Testis (tissue), 5 donors: ENCODE measurements around the gene LRRC32. TPM values are rescaled to one million over a fixed set of nuclear protein-coding genes. Genes with fewer than 3 reads are reported as not detected.
A peak's percentile ranks its signal among the peaks of the same experiment; 100 is the strongest.

Experiments used
- DNase-seq: peaks from one replicate; pipeline ENCODE4 v3.0.0-alpha.2; 2019
- H3K27ac ChIP-seq, 2 donors: fragments of 200-600 bp; sonication (generic); one replicate each; pipeline ENCODE4 v1.5.1; 2019
- H3K27me3 ChIP-seq: fragments of 200-600 bp; sonication (generic); one replicate; pipeline ENCODE4 v1.5.1; 2019
- H3K36me3 ChIP-seq: fragments of 200-600 bp; sonication (generic); one replicate; pipeline ENCODE4 v1.5.1; 2017; ENCODE audit warnings: low read depth; ENCODE audit errors: missing control alignments
- H3K4me1 ChIP-seq: fragments of 200-600 bp; sonication (generic); one replicate; pipeline ENCODE4 v1.5.1; 2019
- H3K4me3 ChIP-seq, 2 donors: fragments of 200-600 bp; sonication (generic); one replicate each; pipeline ENCODE4 v1.5.1; 2017 to 2019
- H3K9me3 ChIP-seq: fragments of 200-600 bp; sonication (generic); one replicate; pipeline ENCODE4 v1.5.1; 2017
- POLR2A ChIP-seq: fragments of 450-650 bp; IDR thresholded peaks from one replicate; pipeline ENCODE4 v1.6.1; 2017; ENCODE audit warnings: antibody characterized with exemption, mild to moderate bottlenecking, moderate library complexity
- WGBS, 2 donors: methylation state at CpG; one replicate each; pipeline ENCODE4 v1.1.5; 2018; 5-methylcytosine and 5-hydroxymethylcytosine counted together
- intact Hi-C: fragments of 100-400 bp; cut with DNase I; formaldehyde crosslinking; loops from one replicate; pipeline ENCODE4 v1.15.1; 2023; ENCODE audit warnings: low total_unique reads
- long read RNA-seq, 2 donors: transcript quantifications; one replicate each; lab custom pipeline, GENCODE V29; 2026
- polyA plus RNA-seq: library from polyadenylated mRNA; stranded (reverse); fragments of 350-450 nt; fragmentation: Illumina TruSeq; extraction: RNeasy Lipid Tissue Mini Kit (QIAGEN cat#74804); gene quantifications from one replicate; pipeline ENCODE4 v1.2.3, GENCODE V29; 2014; ENCODE audit warnings: low read depth, low replicate concordance; ENCODE audit not compliant: insufficient read depth
- total RNA-seq, 2 donors: library from RNA; depleted of rRNA; stranded (reverse); fragments of >200 nt; gene quantifications; one replicate each; pipeline ENCODE4 v1.2.3, GENCODE V29; 2016
- TF ChIP-seq, protein P1 (sequence below), 3 experiments: fragments of 450-650 bp in 2 of 3; fragments of 200-600 bp in 1 of 3; sonication (generic) in 1 of 3; IDR thresholded peaks; one replicate each; pipeline ENCODE4 v1.5.1; 2016 to 2019; ENCODE audit warnings: antibody characterized with exemption in 3 of 3, mild to moderate bottlenecking in 2 of 3, moderate library complexity in 1 of 3

Gene LRRC32, protein sequence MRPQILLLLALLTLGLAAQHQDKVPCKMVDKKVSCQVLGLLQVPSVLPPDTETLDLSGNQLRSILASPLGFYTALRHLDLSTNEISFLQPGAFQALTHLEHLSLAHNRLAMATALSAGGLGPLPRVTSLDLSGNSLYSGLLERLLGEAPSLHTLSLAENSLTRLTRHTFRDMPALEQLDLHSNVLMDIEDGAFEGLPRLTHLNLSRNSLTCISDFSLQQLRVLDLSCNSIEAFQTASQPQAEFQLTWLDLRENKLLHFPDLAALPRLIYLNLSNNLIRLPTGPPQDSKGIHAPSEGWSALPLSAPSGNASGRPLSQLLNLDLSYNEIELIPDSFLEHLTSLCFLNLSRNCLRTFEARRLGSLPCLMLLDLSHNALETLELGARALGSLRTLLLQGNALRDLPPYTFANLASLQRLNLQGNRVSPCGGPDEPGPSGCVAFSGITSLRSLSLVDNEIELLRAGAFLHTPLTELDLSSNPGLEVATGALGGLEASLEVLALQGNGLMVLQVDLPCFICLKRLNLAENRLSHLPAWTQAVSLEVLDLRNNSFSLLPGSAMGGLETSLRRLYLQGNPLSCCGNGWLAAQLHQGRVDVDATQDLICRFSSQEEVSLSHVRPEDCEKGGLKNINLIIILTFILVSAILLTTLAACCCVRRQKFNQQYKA
- total RNA-seq (1 to 10 TPM; 6.5 to 9.1 TPM), polyA plus RNA-seq (20.5 TPM)
- long read RNA-seq, donor 1, full-length matches to known transcripts, result 6 of 6 reads
- long read RNA-seq, donor 1, partial matches to known transcripts, result 0 of 6 reads
- long read RNA-seq, donor 1, other reads (novel, unspliced or antisense), result 0 of 6 reads
- long read RNA-seq, donor 2, full-length matches to known transcripts, result 6 of 6 reads
- long read RNA-seq, donor 2, partial matches to known transcripts, result 0 of 6 reads
- long read RNA-seq, donor 2, other reads (novel, unspliced or antisense), result 0 of 6 reads

GRCh38 chr11:76670485-76671236 lies at the start of gene LRRC32:
Gene LRRC32 (minus strand): TSS chr11:76670747. CDS start chr11:76665954, 4,793 bp downstream.
- peak; percentile 68 for DNase-seq
- Histone ChIP-seq H3K4me1 (peaks cover 24% of the 10 kb centered on the region), H3K27me3 (no peaks in the 10 kb centered on the region), H3K36me3 (no peaks in the 10 kb centered on the region), H3K4me3 (peak within 1 kb of the TSS; percentile 54 to 78), H3K9me3 (no peaks in the 10 kb centered on the region), H3K27ac (peak within 1 kb of the TSS; percentile 40 to 72)
- TF ChIP-seq, protein P1, sequence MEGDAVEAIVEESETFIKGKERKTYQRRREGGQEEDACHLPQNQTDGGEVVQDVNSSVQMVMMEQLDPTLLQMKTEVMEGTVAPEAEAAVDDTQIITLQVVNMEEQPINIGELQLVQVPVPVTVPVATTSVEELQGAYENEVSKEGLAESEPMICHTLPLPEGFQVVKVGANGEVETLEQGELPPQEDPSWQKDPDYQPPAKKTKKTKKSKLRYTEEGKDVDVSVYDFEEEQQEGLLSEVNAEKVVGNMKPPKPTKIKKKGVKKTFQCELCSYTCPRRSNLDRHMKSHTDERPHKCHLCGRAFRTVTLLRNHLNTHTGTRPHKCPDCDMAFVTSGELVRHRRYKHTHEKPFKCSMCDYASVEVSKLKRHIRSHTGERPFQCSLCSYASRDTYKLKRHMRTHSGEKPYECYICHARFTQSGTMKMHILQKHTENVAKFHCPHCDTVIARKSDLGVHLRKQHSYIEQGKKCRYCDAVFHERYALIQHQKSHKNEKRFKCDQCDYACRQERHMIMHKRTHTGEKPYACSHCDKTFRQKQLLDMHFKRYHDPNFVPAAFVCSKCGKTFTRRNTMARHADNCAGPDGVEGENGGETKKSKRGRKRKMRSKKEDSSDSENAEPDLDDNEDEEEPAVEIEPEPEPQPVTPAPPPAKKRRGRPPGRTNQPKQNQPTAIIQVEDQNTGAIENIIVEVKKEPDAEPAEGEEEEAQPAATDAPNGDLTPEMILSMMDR (IDR thresholded peaks at IDR 0.05), result no peak
- no peak for TF ChIP-seq POLR2A
- 0 to 2% methylated on average over 6 to 64 of the region's 82 CpGs for WGBS, 2 donors
- intact Hi-C loops, result no loop called here

- no peak overlapping the region for H3K4me3 ChIP-seq
- H3K36me3 ChIP-seq, result no peaks in the 10 kb centered on the region
- no peaks in the 10 kb centered on the region for H3K27me3 ChIP-seq
- 97% methylated on average over 9 of the region's 9 CpGs; no CpG with 5 or more reads in 1 of the 2 donors for WGBS, 2 donors
- H3K27ac ChIP-seq, result no peak overlapping the region
- no peak for DNase-seq
- H3K9me3 ChIP-seq, result no peaks in the 10 kb centered on the region
- intact Hi-C loops, result no loop called here
- peaks cover 4% of the 10 kb centered on the region for H3K4me1 ChIP-seq
- no peak for TF ChIP-seq POLR2A
- TF ChIP-seq, protein P1 (IDR thresholded peaks at IDR 0.05), result no peak
These were observed 49.1 kb upstream of the LRRC32 start for GRCh38 chr11:76719686-76720085.

DNA sequence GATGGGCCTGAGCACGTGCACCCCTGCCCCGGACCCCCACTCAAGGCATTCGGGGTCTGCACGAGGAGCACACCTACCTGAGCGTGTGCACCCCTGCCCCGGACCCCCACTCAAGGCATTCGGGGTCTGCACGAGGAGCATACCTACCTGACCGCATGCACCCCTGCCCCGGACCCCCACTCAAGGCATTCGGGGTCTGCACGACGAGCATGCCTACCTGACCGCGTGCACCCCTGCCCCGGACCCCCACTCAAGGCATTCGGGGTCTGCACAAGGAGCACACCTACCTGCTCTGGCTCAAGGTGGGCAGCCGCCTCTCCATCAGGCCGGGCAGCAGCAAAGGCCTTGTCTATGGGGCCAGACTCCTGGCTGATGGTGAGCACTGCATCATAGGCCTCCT lies 48.7 kb upstream of the LRRC32 start:
- no peak for DNase-seq

DNA sequence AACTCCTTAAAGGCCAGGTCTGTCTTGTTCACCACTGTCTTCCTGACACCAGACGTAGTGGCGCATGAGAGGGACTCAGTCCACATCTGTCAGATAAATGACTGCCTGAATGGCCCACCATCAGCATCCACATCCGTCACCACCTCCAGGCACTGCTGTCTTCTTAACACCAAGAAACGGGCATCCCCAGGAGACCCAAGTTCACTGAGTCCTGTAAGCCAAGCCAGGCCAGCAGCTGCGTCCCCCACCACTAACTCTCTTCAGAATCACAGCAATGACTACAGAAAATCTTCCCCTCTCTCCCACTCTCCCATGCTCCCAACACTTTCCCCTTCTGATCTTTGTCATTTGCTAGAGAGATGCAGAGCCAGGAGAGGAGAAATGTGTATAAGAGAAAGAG lies 47.3 kb upstream of the LRRC32 start:
- H3K4me3 ChIP-seq, result no peak overlapping the region

More for the DNA sequence above, 48.7 kb upstream of the LRRC32 start:
- 90 to 91% methylated on average over 13 to 19 of the region's 19 CpGs for WGBS, 2 donors
- TF ChIP-seq, protein P1 (IDR thresholded peaks at IDR 0.05), result no peak
- TF ChIP-seq POLR2A, result no peak
- intact Hi-C loops, result no loop called here
- Histone ChIP-seq H3K27ac (no peak overlapping the region), H3K27me3 (no peaks in the 10 kb centered on the region), H3K9me3 (no peaks in the 10 kb centered on the region), H3K4me3 (no peak overlapping the region), H3K36me3 (no peaks in the 10 kb centered on the region), H3K4me1 (peaks cover 4% of the 10 kb centered on the region)

More for the DNA sequence above, 47.3 kb upstream of the LRRC32 start:
- intact Hi-C loops, result no loop called here
- no peak for DNase-seq
- Histone ChIP-seq H3K27me3 (no peaks in the 10 kb centered on the region), H3K9me3 (no peaks in the 10 kb centered on the region), H3K36me3 (no peaks in the 10 kb centered on the region), H3K27ac (no peak overlapping the region), H3K4me1 (peaks cover 4% of the 10 kb centered on the region)
- TF ChIP-seq POLR2A, result no peak
- TF ChIP-seq, protein P1 (IDR thresholded peaks at IDR 0.05), result no peak
- 81 to 86% methylated on average over 5 of the region's 5 CpGs for WGBS, 2 donors
